GM08714 (cell line): ENCODE results near the gene ADAM33.

Experiments used
- H3K4me3 ChIP-seq: fragments of 200-500 bp; sonication (Bioruptor generic); 2 replicates; pipeline ENCODE4 v1.5.1; 2014; ENCODE audit warnings: mild to moderate bottlenecking, low read length, inconsistent platforms
- ZNF274 ChIP-seq: IDR thresholded peaks from 2 replicates; pipeline ENCODE4 v1.6.1; 2012; ENCODE audit warnings: mild to moderate bottlenecking, low read depth, low read length

The ADAM33 gene

DNA sequence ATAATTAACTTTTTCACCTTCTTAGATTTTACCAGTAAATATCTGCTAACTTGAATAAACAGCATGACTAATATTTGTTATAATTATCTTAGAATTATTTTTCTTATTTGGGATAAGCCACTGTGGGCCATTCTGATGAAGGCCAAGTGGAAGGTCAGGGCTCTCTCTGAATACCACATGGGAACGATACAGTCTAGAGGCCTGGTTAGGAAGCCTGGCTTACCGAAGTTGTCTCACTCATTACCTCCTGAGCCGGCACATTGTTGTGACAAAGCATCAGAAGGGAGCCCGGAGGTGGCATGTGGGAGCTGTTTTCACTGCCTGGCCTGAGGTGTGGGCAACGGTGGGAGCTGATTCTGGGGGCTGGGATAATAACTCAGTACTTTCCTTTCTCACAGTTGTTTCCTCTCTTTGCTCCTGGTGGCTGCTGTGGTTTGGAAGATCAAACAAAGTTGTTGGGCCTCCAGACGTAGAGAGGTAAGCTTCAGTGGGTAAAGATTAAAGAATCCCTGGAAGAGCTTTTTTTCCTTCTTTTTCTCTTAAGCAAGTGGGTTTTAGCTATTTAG lies 47.8 kb downstream of the ADAM33 start:
- no peak for TF ChIP-seq ZNF274

DNA sequence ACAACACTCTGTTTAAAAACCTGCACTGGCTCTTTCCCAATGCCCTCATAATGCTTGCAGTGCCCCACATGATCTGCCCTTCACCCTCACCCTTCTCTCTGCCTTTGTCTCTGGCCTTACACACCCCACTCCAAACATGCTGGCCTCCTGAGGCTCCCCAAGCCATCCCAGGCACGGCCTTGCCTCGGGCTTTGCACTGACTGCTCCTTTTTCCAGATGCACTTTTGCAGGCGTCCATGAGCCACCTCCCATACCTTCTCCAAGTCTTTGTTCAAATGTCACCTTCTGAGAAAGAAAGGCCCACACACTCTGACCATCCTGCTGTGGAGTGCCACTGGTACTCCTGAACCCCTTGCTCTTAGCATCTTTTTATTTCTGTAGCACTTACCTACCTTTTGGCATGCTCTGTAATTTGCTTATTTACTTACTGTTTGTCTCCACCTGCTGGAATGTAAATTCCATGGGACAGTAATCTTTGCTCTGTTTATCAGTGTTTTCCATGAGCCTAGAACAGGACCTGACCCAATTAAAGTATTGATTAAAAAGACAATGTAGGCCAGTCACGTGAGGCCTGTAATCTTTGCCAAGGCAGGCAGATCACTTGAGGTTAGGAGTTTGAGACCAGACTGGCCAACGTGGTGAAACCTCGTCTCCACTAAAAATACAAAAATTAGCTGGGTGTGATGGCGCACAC lies 49.4 kb downstream of the ADAM33 start:
- no peak overlapping the region for H3K4me3 ChIP-seq
- TF ChIP-seq ZNF274: no peak

More for the DNA sequence above, 47.8 kb downstream of the ADAM33 start:
- H3K4me3 ChIP-seq: no peak overlapping the region

DNA sequence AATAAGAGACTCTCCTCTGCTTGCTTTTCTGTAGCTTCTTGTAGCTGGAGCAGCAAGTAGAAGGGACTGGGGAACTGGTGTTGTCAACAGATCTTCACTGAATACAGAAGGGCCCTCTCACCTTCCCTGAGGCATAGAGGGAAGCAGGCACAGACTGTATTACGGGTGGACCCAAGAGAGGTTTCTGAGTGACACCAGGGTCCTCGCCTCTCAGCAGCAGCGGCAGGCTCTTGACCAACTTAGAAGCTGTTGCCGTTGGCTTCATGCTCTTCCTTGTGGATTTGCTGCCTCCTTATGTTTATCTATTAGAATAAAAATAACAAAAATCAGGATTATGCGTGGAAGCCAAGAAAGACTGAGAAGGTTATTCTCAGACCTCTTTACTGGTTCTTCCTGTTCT lies 50.3 kb downstream of the ADAM33 start:
- H3K4me3 ChIP-seq: no peak overlapping the region
- no peak for TF ChIP-seq ZNF274

DNA sequence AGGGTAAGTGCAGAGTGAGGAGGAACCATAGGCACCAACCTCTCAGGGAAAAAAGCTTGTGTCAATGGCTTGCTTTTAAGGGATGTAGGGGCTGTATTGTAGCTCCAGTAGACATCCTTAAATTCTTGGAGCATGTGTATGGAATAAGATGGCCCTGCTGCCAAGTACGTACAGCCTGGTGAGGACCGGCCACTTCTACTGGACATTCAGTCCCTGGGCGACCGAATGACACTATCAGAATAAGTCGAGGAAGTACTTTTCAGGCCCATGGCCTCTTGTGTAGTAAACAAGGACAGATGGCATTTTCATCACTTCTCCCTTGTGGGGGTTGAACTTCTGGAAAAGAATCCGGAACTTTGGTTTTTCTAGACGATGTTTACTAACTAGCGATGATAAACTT lies 51.4 kb downstream of the ADAM33 start:
- no peak for TF ChIP-seq ZNF274
- no peak overlapping the region for H3K4me3 ChIP-seq

DNA sequence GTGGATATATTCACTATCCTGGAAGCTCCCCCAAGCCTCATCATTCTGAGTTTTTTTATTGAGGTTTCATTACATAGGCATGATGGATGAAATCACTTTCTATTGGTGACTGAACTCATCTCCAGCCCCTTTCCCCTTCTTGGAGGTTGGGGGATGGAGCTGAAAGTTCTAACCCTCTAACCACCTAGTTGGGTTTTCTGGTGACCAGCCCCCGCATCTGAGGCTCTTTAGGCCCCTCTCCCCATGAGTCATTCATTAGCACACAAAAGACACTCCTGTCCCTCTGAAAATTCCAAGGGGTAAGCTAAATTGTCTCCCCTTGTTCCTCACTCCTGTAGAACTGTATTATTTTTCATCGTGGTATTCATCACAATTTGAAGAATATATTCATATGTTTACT lies 51.9 kb downstream of the ADAM33 start:
- H3K4me3 ChIP-seq: no peak overlapping the region
- no peak for TF ChIP-seq ZNF274

DNA sequence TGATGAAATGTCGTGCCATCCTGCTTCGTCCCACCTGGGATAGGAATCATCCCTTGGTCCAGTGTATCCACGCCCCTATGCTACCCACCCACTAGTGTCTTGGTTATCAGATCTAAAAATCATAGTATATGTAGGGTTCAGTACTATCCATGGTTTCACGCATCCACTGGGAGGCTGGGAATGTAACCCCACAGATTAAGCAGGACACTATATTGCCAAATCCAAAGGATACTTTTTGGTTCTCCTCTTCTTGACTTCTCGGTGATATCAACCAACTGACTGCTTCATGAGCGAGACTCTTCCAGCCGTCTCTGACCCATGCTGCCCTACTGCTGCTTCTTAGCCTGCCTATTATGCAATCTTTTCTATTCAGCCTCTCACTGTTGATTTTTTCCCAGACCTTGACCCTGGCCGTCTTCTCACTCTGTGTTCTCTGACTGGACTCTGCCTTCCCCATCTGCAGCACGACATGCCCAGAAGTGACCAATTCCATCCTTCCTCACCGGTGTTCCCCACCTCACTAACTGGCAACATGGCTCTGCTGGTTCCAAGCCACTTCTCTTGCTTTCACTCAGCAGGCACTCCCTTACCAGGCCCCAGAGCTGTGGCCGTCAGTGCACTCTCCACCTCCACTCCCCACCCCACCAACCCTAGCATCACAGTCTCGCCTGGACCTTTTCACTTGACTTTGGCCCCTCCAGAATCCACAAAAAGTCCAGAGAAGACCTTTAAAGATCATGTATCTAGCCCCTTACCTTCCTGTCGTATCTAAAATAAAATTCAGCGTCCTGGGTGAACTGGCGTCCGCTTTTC lies 53.1 kb downstream of the ADAM33 start:
- no peak overlapping the region for H3K4me3 ChIP-seq
- TF ChIP-seq ZNF274: no peak

DNA sequence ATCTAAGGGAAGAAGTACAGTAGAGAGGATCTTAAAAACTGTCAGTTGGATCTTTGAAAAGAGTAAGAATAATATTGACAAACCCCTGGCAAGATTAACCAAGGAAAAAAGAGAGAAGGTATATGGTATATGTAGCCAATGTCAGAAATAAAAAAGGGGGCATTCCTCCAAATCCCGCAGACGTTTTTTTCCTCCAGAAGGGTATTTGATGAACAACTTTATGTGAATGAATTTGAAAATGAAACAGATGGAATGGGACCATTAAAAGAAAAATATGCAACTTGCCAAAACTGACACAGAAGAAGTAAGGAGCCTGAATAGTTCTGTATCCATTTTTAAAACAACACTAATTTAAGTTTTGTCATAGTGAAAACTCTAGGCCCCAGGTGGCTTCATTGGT lies 54.3 kb downstream of the ADAM33 start:
- H3K4me3 ChIP-seq: no peak overlapping the region
- TF ChIP-seq ZNF274: no peak

DNA sequence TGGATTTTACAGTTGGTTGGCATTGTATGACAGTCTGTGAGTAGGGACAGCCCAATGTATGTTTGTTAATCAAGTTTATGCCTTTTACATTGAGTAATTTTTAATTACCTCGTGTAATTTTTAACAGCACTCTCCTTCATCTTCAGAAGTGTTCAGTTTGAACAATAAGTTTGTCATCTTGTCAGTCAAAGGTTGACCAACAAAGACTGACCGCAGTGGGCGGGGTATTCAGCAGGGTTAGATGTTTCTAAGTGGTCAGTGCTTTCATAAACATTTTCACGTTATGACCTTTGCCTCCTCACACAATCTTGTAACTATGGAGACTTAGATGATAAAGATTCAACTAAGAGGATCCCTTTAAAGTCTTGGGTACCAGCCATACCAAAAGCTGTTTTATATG lies 59.4 kb downstream of the ADAM33 start:
- H3K4me3 ChIP-seq: no peak overlapping the region
- TF ChIP-seq ZNF274: no peak

DNA sequence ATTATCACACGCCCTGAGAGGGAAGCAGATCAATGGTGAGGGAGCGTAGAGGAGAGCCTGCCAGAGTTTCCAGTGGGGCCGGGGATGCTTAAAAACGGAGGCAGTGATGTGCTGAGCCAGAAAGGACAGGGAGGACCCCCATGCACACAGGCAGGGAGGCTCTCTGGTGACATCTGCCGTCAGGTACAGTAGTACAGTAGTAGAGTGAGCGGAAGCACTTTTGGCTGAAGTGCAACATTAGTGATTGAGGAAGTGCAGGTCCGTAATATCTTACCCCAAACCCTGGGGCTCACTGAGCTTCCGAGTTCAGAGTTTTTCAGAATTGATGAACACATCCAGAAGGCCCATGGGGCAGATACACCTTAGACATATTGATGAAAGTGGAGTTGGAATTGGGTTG lies 60.7 kb downstream of the ADAM33 start:
- no peak for TF ChIP-seq ZNF274
- no peak overlapping the region for H3K4me3 ChIP-seq
